Activated CD4-positive, alpha-beta T cell treated with anti-CD3 and anti-CD28 coated beads, Interleukin-2, Interleukin-4, amounts not matched to agents 100 ng/mL and 50 ng/mL, durations not matched to agents 16 hours and 8 hours (primary cell): Measurements from ENCODE around the gene PALM.
A peak's percentile ranks its signal among the peaks of the same experiment; 100 is the strongest.

ENCODE experiments used
- DNase-seq: peaks from one replicate; pipeline ENCODE4 v3.0.0-alpha.2; 2020; ENCODE audit warnings: low spot score

The PALM gene

GRCh38 chr19:752652-753517 is 44.1 kb downstream of the PALM start:
- no peak for DNase-seq

GRCh38 chr19:754530-754929 is 45.8 kb downstream of the PALM start:
- DNase-seq: no peak

DNA sequence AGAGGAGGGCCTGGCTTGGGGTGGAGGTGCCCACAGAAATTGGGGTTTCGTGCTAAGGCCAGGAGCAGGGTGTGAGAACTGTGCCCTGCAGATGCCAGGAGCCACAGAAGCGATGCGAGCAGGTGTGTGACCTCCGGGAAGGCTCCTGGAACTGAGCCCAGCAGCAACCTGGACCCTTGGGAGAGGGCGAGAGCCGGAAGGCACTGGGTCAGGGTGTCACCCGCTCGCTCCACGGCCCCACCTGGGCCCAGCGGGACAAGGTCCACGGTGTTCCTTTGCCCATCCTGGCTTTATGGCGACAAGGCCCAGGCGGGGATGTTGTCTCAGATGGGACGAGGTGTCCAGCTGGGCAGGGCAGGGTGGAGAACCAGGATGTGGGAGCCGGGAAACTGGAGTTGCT is 46.3 kb downstream of the PALM start:
- DNase-seq: no peak

GRCh38 chr19:756236-756635 is 47.5 kb downstream of the PALM start:
- DNase-seq: peak; percentile 13

DNA sequence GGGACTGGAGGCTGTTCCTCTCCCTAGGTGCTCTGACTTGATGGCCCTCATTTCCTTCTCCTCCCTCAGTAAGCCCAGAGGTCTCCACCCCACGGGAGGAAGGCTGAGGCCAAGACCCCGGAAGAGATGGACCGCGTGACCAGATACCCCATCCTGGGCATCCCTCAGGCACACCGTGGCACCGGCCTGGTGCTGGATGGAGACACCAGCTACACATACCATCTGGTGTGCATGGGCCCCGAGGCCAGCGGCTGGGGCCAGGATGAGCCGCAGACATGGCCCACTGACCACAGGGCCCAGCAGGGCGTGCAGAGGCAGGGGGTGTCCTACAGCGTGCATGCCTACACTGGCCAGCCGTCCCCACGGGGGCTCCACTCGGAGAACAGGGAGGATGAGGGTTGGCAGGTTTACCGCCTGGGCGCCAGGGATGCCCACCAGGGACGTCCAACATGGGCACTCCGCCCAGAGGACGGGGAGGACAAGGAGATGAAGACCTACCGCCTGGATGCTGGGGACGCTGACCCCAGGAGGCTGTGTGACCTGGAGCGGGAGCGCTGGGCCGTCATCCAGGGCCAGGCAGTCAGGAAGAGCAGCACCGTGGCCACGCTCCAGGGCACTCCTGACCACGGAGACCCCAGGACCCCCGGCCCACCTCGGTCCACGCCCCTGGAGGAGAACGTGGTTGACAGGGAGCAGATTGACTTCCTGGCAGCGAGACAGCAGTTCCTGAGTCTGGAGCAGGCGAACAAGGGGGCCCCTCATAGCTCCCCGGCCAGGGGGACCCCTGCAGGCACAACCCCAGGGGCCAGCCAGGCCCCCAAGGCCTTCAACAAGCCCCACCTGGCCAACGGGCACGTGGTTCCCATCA is 48.3 kb downstream of the PALM start:
- DNase-seq: no peak

DNA sequence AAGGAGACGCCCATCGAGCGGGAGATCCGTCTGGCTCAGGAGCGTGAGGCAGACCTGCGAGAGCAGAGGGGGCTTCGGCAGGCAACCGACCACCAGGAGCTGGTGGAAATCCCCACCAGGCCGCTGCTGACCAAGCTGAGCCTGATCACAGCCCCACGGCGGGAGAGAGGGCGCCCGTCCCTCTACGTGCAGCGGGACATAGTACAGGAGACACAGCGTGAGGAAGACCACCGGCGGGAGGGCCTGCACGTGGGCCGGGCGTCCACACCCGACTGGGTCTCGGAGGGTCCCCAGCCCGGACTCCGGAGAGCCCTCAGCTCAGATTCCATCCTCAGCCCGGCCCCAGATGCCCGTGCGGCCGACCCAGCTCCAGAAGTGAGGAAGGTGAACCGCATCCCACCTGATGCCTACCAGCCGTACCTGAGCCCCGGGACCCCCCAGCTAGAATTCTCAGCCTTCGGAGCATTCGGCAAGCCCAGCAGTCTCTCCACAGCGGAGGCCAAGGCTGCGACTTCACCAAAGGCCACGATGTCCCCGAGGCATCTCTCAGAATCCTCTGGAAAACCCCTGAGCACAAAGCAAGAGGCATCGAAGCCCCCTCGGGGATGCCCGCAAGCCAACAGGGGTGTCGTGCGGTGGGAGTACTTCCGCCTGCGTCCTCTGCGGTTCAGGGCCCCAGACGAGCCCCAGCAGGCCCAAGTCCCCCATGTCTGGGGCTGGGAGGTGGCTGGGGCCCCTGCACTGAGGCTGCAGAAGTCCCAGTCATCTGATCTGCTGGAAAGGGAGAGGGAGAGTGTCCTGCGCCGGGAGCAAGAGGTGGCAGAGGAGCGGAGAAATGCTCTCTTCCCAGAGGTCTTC is 49.3 kb downstream of the PALM start:
- DNase-seq: no peak

GRCh38 chr19:763181-763580 is 54.4 kb downstream of the PALM start:
- DNase-seq: no peak

DNA sequence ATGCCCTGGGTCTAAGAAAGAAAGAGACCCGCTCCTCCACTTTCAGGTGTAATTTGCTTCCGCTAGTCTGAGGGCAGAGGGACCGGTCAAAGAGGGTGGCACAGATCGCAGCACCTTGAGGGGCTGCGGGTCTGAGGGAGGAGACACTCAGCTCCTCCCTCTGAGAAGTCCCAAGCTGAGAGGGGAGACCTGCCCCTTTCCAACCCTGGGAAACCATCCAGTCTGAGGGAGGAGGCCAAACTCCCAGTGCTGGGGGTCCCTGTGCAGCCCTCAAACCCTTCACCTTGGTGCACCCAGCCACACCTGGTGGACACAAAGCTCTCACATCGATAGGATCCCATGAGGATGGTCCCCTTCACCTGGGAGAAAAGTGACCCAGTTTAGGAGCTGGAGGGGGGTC is 55.1 kb downstream of the PALM start:
- no peak for DNase-seq

DNA sequence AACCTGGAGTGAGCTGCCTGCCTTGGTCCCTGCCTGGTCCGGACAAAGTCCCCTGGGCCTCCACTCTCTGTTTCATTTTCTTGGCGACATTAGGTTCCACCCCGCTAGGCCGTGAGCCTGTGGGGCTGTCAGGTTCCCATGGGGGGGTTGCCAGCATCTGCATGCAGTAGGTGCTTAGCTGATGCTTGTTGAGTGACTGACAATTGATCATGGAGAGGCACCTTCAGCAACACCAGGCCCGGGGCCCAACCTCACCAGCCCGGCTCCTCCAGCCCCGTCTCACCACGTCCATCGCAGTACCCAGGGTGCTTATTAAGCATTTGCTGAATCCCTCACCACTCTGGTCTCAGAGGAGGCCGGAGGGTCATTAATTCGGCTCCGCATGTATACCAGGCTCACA is 55.6 kb downstream of the PALM start:
- DNase-seq: no peak

DNA sequence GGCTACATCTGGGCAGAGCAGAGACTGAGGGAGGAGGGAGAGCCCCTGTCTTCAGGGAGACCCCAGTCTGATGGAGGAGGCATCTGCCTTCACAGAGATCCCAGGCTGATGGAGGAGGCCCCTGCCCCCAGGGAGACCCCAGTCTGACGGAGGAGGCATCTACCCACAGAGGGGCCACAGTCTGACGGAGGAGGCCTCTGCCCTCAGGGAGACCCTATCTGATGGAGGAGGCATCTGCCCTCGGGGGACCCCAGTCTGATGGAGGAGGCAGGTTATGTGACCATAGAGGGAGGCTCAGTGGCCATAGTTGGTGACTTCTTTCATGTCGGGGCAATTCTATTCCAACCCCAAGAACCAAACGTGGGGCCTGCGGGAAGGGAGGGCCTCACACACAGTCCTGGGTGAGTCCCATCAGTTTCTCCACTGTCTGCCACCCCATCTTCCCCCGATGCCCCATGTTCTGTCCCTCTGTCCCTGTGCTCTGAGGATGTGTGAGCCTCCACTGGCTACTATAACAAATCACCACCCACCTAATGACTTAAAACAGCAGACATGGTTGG is 56.5 kb downstream of the PALM start:
- DNase-seq: no peak

GRCh38 chr19:768424-768823 is 59.7 kb downstream of the PALM start:
- no peak for DNase-seq

- no peak for DNase-seq
These were observed 60.9 kb downstream of the PALM start for GRCh38 chr19:769616-770015.

DNA sequence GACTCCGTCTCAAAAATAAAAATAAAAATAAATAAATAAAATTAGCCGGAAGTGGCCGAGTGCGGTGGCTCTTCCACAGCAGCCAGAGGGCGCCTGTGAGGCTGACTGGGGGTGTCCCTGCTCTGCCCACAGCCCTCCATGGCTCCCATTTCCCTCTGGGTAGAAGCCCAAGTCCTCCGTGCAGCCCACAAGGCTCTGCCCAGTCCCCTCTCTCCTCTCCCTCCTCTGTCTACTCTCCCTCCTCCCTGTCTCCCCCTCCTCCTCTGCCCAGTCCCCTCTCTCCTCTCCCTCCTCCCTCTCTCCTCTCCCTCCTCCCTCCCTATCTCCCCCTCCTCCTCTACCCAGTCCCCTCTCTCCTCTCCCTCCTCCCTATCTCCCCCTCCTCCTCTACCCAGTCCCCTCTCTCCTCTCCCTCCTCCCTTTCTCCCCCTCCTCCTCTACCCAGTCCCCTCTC is 62.6 kb downstream of the PALM start:
- DNase-seq: peak; percentile 24

GRCh38 chr19:772063-772462 is 63.3 kb downstream of the PALM start:
- DNase-seq: no peak

DNA sequence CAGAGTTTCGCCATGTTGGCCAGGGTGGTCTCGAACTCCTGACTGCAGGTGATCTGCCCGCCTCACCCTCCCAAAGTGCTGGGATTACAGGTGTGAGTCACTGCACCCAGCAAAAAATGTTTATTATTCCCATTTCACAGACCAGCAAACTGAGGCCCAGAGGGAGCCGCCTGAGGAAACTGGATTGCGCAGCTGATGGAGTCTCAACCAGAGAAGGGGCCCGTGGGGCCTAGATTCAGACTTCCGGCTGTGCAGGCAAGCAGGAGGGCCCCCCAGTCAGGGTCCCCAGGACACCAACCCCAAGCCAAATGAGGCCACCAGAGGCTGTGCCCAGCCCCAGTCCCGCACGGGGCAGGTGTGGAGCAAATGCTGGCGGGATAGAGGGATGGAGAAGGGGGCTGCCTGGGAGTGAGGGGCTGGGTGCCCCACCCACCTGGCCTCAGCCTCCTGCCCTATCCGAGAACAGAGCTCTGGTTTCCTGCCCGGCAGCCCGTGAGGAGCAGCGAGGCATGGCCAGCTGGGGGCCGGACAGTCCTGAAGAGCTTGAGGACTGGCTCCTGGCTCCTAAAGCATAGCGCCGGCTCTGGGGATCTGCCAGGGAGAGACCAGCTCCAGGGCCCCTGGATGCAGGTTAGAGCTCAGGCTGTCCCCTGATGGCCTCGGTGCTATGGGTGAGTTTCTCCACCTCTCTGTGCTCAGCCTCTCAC is 64.1 kb downstream of the PALM start:
- DNase-seq: no peak

DNA sequence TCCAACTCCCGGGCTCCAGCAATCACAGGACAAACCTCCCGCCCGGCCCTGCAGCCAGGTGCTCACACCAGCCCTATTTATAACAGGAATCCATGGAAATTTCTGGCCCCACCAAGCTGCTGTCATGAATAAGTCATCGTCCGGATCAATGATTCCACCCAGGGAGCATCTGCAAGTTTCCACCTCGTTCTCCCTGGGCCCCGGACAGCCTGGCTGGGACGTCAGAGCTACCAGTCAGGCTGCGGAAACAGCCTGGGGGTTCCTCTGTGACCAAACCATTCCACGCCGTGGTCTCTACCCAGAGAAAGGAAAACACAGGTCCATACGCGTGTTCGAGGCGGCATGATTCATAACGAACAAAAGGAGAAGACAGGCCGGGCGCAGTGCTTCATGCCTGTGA is 67.8 kb downstream of the PALM start:
- DNase-seq: no peak

DNA sequence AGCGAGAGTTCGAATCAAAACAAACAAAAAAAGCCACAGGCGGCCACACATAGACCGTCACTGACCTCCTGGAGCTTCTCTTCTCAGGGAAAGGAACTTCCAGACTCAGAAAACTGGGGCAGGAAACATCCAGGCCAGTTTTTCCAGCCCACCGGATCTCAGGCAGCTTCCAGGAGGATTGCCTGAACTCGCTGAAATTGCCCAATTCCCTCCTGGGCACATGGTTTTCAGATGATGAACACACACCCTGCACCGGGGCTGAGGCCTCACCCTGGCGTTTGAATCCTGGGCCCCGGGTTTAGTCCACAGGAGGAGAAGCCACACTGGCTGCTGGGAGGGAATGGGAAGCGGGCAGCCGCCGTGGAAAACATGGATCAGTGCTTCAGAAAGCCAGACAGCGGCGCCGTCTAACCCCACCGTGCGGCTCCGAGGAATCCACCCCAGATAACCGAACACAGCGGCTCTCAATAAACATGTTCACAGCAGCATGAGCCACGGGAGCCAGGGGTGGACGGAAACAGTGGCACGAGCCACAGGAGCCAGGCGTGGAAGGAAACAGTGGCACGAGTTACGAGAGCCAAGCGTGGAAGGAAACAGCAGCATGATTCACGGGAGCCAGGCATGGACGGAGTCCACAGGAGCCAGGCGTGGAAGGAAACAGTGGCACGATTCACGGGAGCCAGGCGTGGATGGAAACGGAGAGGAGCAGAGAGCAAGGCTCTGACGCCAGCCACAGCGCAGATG is 70.3 kb downstream of the PALM start:
- DNase-seq: no peak

GRCh38 chr19:780935-781334 is 72.2 kb downstream of the PALM start:
- no peak for DNase-seq

DNA sequence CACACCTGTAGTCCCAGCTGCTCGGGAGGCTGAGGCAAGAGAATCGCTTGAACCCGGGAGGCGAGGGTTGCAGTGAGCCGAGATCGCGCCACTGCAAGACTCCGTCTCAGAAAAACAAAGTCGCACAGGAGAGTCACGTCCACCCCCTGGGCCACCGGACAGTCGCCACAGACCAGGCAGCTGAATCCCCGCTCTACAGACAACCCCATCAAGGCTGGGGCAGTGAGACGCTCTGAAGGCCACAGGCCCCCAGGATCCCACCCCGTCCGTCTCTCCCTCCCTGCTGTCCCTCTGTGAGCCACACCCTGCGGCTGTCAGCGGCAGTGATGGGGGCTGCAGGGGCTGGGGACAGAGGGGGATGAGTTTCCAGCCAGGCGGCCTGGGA is 73.1 kb downstream of the PALM start:
- DNase-seq: no peak

GRCh38 chr19:782185-782877 is 73.6 kb downstream of the PALM start:
- DNase-seq: no peak
